MV-4-11 (cell line): ENCODE data around the gene CSTB.

Source experiments
- DNase-seq: peaks from one replicate; lab custom pipeline; 2025; lab: John Stamatoyannopoulos, UW

CSTB gene

DNA sequence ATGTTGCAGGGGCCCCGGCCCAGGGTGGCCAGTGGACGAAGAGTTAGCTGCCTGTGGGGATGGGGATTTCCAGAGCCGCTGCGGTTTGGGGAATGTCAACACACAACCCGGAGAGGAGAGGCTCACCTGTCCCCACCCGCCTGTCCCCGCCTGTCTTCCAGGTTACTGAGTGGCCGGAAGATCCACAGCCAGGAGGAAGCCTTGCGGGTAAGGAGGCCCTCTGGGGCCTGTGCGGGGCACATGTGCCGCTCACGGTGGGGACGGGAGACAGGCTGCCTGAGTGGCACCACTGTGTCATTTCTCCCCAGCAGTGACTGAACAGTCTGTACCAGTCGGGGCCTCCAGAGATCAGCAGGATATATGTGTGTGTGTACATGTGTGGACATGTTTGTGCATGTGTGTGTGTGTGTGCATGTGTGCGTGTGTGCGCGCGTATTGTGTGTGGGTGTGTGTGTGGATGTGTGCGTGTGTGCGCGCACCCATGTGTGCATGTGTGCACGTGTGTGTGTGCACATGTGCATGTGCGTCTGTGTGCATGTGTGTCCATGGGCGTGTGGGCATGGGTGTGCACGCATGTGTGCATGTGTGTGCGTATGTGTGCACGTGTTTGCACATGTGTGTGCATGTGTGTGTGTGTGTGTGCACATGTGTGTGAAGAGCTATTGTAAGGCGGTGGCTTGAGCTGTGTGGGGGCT lies 25.6 kb downstream of the CSTB start:
- DNase-seq: peak; percentile 35

DNA sequence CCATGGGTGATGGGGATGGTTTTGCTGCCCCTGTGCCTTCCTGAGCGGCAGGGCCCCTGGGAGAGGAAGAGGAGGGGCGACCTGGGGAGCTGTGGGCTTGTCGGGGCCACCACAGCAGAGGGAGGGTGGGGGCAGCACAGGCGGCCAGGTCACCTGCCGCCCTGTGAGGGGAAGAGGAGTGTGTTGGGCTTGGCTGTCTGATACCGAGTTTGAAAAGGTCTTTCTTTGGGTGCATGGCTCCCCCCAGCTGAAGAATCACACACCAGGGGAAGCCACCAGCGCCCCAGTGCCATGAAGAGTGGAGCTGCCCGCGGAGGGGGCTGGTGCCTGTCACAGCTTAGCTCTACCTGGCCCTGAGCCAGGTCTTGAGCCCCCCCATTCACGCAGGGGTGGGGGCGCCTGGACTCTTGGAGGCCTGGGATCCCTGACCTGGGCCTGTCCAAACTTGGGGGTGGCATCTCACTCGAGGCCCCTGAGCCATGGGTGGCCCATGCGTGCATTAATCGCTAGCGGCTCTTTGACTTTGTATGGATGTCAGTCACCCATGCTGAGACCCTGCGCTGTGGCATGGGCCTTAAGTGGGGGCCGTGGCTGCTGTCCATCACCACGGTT lies 26.4 kb downstream of the CSTB start:
- DNase-seq: no peak

DNA sequence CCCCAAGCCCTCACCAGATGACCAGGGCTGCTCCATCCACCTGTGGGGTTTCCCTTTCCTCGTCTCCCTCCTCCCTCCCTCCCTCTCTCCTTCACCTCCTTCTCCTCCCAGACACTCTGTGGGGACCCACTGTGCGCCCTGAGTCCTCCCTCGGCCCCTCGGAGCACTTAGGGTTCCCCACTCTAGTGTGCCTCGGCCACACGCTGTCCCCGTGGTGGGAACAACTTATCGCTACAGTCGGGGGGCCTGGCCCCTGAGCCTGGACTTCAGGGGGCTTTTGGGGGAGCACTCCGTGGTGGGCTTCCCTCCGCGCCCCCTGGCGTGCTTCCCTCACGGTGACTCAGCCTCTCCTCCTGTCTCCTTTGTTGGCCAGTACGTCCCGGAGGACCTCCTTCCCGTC lies 27.5 kb downstream of the CSTB start:
- no peak for DNase-seq

DNA sequence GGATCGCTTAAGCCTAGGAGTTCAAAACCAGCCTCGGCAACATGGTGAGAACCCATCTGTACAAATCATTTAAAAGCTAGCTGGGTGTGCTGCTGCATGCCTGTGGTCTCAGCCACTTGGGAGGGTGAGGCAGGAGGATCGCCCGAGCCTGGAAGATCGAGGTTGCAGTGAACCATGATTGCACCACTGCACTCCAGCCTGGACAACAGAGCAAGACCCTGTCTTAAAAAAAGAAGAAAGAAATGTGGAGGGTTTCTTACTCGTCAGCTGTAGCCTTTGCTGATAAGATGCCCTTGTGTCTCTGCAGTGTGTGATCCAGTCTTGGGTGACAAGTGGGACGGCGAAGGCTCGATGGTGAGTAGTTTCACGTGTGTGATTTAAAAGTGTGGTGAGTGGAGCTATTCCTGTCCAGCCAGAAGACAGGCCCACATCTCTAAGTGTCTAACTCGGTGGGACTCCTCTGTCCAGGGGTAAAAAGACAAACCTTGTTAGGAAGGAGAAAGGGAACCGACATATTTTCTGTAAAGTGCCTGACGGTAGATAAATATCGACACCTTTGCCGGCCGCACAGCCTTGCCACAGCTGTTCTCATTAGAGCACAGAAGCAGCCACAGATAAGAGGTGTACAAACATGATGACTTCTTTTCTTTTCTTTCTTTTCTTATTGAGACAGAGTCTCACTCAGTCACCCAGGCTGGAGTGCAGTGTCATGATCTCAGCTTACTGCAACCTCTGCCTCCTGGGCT lies 30.2 kb downstream of the CSTB start:
- DNase-seq: no peak

DNA sequence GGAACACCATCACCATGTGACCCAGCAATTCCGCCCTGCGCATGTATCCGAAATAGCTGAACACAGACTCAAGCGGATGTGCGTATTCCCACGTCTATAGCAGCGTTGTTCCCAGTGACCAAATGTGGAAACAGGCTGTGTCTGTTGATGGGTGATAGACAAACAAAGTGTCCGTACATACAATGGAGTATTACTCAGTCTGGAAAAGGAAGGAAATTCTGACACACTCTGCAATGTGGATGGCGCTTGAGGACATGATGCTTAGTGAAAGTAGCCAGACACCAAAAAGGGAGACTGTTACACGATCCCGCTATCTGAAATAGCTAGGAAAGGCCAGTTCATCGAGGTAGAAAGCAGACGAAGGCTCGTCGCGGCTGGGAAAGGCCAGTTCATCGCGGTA lies 31.4 kb downstream of the CSTB start:
- DNase-seq: no peak

DNA sequence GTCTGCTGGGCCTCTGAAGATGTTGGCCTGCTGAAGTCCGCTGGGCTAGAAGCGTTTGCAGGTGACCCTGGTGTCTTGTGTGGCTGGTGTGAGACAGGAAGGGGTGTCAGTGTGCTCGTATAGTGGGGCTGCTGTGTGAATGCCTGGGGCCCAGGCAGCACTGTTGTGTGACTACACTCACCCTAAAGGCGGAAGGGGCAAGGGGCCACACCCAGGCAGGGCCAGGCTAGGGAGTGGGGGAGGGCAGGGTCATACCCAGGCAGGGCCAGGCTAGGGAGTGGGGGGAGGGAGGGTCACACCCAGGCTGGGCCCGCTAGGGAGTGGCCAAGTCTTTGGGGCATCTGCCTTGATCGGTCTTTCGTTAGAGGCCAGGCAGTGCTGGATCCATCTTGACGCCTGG lies 32.2 kb downstream of the CSTB start:
- DNase-seq: no peak

DNA sequence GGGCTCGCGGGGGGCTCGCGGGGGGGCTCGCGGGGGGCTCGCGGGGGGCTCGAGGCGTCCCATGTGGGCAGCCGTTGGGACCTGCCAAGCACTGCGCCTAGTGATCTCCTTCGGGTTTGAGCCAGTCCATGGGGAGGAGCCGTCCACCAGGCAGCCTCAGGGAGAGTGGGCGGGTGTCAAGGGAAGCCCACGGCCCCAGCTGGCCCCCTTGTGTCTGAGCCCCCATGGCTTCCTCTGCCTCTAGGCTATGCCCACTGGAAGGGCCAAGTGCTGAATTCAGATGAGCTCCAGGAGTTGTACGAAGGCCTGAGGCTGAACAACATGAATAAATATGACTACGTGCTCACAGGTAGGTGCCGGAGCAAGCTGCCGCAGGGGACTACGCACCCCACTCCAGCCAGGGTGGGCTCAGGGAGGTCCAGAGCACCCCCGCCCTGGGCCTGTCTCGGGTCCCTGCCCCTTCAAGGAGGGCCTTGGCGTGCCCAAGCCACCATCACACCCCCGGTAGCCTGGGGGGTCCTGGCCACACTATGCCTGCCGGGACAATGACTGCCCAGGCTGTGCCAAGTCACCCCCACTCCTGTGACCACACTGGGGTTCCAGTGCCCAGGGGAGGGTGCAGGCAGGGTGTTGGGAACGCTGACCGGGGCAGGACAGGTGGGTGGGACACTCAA lies 34.5 kb downstream of the CSTB start:
- DNase-seq: no peak

DNA sequence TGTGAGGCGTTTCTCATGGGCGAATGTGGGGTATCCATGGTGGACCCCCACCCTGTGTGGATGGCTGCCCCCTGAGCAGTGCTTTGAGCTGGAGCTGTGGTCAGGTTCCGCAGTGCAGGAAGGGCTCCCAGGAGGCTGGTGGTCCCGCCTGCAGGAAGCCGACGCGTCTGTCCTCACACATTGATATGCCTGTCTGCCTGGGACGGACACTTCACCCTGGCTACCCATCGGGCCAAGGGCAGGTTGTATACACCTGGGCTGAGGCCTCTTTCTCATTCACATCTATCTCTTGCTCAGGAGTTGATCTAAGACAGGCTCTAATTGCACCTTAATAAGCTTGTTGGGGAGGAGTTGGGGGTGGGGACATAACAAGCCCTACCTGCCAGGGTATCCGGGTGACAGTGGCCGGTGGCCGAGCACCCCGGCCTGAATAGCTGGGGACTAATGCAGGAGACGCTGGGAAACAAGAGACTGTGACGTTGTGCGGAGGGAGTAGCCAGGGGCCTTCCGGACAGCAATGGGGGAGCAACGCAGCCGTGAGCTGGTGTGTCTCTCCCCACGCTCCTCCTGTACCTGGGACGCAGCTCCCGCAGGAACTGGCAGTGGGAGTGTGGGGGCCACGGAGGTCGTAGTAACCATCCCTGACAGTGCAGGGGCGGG lies 35.5 kb downstream of the CSTB start:
- DNase-seq: no peak

DNA sequence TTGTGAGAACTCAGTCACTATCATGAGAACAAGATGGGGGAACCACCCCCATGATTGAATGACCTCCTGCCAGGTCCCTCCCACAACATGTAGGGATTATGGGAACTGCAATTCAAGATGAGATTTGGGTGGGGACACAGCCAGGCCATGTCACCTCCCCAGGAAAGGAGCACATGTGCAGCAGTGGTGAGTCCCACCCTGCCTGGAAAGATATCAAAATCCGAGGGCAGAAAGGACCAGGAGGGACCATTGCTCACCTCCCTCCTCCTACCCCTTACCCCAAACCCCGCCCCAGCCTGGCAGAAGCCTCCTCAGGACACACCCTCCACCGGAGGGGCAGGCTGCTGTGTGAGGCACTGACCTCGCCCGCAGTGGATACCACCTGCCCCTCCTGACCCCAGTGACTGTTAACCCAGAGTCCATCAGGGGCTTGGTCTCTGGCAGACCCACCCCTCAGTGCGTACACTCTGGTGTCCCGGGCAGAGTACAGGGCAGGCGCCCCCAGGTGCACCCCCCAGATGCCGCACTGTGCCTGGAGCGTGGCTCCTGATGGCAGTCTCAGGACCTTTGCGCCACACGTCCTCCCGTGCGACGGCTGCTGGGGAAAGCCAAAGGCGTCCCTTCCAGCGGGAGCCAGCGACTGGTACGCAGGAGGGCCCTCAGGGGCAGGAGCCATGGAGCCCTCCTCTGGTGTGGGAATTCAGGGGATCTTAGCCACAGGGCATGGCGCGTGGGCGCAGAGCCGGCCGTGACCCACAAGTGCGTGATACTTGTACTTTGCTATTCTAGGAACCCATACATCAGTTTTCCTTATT lies 36.3 kb downstream of the CSTB start:
- DNase-seq: no peak

DNA sequence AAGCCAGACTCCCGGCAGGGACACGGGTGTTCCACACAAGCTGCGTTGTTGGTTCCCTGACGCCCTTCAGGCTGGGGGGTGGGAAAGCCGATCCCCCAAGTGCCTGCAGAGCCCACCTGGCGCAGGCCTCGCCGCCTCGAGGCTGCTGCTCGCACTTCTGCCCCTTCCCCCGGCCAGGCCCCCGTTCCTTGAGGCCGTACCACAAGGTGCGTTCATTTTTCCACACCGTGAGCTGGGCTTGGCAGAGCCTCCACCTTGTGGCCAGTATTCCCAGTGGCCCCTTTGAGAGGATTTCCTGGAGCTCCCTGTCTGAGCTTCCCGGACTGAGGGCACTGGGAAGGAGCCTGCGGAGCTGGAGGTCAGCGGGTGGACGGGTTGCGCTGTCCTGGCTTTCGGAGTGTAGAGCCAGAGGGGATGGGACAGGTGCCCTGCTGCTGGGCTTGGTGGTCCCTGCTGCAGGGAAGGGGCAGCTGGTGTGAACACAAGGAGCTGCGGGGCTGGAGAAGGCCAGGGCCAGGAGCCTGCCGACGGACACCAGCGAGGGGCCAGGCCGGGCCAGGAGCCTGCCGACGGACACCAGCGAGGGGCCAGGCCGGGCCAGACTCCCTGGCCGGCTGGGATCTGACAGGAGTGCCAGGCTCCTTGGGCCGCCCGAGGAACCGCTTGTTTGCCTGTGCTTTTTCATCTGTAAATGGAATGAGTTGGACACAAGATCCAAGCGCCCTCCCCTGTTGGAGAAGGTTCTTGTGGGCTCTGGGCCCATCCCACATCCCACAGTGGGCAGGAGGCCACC lies 38.8 kb downstream of the CSTB start:
- DNase-seq: no peak

DNA sequence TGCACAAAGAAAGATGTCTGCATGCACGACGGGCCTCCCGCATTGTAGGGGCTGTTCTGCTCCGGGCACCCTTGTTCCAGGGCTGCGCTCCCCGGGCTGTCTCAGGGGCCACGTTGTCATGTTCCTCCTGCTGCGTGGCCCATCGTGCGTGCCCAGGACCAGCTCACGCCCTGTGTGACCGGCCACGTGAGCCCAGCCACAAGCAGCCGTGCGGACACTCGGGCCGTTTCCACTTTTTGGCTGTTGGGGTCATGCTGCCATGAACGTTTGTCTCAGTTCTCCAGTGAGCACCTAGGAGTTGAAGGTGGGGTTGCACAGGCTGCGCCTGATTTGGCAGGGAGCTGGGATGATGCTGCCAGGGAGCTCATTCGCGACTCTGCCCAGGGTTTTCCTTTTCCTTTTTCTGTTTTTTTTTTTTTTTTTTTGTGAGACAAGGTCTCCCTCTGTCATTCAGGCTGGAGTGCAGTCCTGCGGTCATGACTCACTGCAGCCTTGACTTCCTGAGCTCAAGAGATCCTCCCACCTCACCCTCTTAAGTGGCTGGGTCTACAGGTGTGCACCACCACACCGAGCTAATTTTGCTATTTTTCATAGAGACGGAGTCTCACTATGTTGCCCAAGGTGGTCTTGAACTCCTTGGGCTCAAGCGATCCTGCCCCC lies 39.8 kb downstream of the CSTB start:
- DNase-seq: no peak

DNA sequence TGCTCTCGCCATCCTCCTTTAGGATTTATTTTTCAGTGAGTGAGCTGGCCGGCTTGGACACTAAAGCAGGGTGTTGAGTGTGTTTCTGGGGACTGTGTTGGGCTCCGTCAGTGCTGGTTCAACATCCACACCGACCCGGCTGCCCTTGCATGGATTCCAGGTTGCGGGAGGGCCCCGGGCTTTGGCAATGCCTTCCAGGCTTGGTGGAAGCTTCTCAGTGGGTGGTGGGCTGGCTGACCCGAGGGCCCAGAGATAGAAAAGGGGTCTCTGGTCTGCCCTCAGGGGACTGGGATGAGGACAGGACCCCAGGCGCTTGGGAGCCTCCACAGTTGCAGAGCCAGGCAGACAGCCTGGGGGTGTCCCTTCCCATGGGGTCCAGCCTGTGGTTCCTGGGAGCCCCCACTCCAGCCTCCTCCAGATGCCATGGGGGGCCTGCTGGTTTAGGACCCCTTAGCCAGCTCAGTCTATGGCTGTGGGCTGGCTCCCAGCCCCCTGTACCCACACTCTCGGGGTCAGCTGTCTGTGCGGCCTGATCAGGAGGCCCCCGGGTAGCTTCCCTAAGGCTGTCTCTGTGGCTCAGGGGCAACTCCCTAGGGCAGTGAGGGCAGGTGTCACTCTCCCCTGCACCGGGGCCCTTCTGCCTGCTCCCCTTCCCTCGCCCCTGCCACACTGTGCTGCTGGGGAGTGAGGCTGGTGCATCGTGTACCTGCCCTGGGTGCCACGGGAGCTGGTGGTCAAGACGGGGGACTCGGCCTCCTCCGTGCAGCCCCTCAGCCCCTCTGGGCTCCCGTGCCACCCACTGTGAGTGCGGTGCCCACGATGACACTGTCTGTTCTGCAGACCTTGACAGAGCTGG lies 40.6 kb downstream of the CSTB start:
- no peak for DNase-seq

DNA sequence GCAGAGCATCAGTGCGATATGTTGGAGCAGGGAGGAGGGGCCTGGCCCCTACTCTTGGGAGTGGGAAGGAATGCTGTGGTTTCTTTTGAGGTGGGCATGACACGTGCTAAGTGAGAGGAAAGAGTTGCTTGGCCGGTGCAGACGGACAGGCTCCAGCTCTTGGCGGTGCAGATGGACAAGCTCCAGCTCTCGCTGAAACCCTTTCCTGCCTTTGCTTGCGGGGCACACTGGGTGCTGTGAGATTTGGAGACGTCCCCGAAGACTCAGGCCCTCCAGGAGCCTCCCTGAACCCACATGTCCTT lies 41.2 kb downstream of the CSTB start:
- no peak for DNase-seq

DNA sequence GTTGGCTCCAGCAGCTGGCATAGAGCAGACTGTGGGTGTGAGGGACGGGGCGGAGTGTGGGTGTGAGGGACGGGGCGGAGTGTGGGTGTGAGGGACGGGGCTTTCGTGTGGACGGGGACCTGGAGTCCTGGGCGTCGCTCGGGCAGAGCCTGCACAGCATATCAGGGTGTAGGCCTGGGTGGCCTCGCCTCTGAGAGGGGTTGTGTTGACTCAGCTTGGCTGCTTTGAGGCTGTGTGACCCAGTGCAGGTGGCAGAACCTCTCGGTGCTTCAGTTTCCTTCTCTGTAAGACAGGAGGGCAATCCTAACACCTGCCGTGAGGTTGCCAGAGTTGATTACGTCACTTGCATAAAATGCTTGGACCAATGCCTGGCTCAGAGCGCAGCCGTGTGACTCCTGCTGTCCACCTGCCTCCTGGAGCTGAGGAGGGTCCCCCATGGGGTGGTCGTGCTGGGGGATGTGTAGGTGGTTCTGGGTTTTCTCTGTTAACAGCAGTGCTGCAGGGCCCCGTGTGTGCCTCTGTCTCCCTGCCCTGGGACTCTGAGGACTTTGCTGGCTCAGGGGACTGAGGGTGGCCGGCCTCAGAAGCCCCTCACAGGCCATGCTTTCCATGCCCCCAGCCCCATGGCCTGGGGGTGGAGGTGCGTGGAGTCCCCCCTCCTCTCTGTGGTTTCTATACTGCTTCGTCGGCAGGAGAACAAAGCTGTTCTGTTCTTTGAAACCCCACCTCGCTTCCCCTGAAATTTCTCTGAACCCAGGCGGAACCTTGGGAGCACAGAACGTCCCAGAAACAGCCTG lies 41.8 kb downstream of the CSTB start:
- no peak for DNase-seq

DNA sequence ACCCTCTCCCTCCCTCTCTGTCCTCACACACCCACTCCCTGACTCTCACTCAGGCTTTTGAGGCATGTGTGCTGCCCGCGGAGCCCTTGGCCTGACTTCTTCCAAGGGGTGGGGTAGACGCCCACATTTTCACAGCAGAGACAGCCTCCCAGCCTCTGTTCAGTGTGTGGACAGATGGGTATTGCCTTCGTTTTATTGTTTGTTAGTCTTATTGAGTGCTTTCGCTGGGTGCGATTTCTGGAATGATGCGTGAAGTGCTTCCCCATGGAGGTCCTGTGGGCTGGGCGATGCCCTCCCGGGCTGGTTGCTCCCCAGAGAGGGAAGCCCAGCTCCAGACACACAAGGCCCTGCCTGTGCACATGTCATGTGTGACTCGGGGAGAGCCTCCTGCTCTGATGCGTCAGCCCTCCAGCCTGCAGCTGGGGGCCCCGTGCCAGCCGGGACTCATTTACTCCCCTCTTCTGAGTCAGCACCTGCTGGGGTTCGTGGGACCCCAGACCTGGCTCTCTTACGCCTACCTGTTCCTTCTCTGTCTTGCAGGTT lies 42.5 kb downstream of the CSTB start:
- DNase-seq: no peak

DNA sequence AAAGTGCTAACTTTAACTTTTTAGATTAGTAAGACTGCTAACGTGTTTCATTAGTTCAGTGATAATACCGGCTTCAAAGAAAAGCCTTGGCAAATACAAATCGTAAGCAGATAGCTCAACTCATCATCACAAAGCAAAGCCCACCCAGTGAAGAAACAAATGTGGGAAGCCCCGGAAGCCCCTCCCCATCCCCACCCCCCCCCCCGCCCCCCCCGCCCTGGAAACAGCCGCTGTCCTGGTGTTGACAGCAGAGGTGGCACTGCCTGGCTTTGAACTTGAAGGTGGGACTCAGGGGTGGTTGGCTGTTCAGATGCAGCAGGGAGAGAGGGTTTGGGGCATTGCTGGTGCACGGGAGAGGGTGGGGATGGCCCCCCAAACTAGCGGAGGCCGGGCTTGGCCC lies 43.0 kb downstream of the CSTB start:
- DNase-seq: no peak

DNA sequence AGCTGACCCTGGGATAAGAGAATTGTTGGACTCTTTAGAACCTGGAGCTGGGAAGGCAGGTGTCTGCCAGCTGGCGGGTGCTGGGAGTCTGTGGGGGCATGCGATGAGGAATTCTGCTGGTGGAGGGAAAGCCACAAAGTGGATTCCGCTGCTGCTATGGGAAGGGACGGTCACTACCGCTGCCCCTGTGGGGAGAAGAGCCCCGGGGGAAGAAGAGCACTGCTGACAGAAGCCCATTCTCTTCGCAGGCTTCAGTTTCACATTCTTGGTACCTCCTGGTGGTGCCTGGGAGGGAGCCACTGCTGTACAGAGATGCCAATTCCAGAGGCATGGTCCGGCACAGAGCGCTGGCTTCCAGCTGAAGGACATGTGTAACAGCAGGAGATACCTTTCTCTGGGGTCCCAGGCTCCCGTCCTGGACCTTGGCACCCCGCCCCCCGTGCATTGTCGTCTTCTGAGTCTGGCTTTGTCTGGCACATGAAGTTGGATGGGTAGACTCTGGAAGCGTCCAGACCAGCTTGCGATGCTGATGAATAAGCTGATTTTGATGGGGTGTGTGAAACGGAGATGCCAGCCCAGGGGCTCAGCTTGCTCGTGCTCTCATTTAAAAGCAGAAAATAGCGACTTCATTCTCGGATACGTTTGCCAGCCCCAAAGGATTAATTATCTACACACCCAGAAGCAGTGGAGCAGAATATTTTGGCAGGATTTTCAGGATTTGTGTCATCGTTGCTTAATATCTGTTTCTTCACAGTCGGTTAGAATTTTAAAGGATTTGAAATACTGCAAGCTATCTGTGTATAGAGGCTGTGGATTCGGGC lies 44.0 kb downstream of the CSTB start:
- no peak for DNase-seq
